Calu3 (cell line): ENCODE measurements around the gene SULT4A1. TPM values are rescaled to one million over a fixed set of nuclear protein-coding genes. Genes with fewer than 3 reads are reported as not detected.

ENCODE experiments used
- BruUV-seq: library from RNA; stranded (reverse); fragments of 400-500 nt; replicated peaks from 2 replicates; lab custom pipeline; 2021; lab: Mats Ljungman, UMichigan
- CTCF ChIA-PET: fragments of 300-600 bp; sonication (Branson Sonifier 250); formaldehyde crosslinking; loops from one replicate; lab custom pipeline; 2022; ENCODE audit warnings: antibody characterized with exemption; lab: Charles Lee
- DNase-seq: peaks from one replicate; pipeline ENCODE4 v3.0.0; 2022
- H3K27ac Mint-ChIP-seq: one replicate; pipeline ENCODE4 v1.8.0; 2022; ENCODE audit warnings: mixed read lengths; ENCODE audit not compliant: unreplicated experiment
- H3K27me3 Mint-ChIP-seq: one replicate; pipeline ENCODE4 v1.8.0; 2022; ENCODE audit warnings: mixed read lengths; ENCODE audit not compliant: unreplicated experiment
- H3K36me3 Mint-ChIP-seq: one replicate; pipeline ENCODE4 v1.8.0; 2022; ENCODE audit warnings: mild to moderate bottlenecking, moderate library complexity, mixed read lengths; ENCODE audit not compliant: insufficient read depth, unreplicated experiment
- H3K4me1 Mint-ChIP-seq: one replicate; pipeline ENCODE4 v1.8.0; 2022; ENCODE audit warnings: mild to moderate bottlenecking, low read depth, mixed read lengths; ENCODE audit not compliant: unreplicated experiment
- H3K4me3 Mint-ChIP-seq: one replicate; pipeline ENCODE4 v1.8.0; 2022; ENCODE audit warnings: mild to moderate bottlenecking, low read depth, moderate library complexity, mixed read lengths; ENCODE audit not compliant: unreplicated experiment
- H3K9me3 Mint-ChIP-seq: one replicate; pipeline ENCODE4 v1.8.0; 2022; ENCODE audit warnings: low read depth, mixed read lengths; ENCODE audit not compliant: unreplicated experiment
- intact Hi-C: fragments of 100-400 bp; cut with micrococcal nuclease; formaldehyde crosslinking; loops from one replicate; pipeline ENCODE4 v1.10.0; 2022; ENCODE audit not compliant: unreplicated experiment
- total RNA-seq: library from RNA; stranded (reverse); gene quantifications from 2 replicates; pipeline ENCODE4 v1.2.3, GENCODE V29; 2022
- TF ChIP-seq, protein P1 (sequence below): fragments of 200-600 bp; IDR thresholded peaks from one replicate; pipeline ENCODE4 v1.8.0; 2022; ENCODE audit warnings: antibody characterized with exemption; ENCODE audit not compliant: unreplicated experiment

SULT4A1 gene
- total RNA-seq, 1 experiment from 2014 or later = 9.1 TPM

DNA sequence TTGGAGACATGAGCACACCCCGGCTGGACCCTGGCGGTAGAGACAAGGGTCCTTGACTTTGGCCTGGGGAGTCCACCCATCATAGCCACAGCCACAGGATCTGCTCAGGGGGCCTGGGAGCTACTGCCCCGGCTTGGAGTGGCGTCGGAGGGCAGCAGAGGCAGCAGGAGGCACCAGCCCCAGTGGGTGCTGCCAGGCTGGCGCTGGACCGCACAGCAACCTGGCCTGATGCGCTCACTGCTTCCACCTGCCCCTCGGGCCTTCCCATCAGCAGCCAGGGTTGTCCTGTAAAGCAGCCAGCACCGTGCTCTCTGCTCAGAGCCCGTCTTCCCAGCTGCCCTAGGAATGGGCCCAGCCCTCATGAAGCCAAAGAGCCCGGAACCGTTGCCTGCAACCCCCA lies 21.9 kb downstream of the SULT4A1 start:
- no TSS peak for BruUV-seq
- Mint-ChIP-seq H3K27me3 (no peaks in the 10 kb centered on the region), H3K9me3 (no peaks in the 10 kb centered on the region), H3K36me3 (peaks cover 4% of the 10 kb centered on the region), H3K4me3 (no peak overlapping the region), H3K4me1 (no peaks in the 10 kb centered on the region), H3K27ac (no peak overlapping the region)
- intact Hi-C loops = no loop called here
- CTCF ChIA-PET = no interaction called here
- TF ChIP-seq, protein P1, sequence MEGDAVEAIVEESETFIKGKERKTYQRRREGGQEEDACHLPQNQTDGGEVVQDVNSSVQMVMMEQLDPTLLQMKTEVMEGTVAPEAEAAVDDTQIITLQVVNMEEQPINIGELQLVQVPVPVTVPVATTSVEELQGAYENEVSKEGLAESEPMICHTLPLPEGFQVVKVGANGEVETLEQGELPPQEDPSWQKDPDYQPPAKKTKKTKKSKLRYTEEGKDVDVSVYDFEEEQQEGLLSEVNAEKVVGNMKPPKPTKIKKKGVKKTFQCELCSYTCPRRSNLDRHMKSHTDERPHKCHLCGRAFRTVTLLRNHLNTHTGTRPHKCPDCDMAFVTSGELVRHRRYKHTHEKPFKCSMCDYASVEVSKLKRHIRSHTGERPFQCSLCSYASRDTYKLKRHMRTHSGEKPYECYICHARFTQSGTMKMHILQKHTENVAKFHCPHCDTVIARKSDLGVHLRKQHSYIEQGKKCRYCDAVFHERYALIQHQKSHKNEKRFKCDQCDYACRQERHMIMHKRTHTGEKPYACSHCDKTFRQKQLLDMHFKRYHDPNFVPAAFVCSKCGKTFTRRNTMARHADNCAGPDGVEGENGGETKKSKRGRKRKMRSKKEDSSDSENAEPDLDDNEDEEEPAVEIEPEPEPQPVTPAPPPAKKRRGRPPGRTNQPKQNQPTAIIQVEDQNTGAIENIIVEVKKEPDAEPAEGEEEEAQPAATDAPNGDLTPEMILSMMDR = no peak
- DNase-seq = no peak

DNA sequence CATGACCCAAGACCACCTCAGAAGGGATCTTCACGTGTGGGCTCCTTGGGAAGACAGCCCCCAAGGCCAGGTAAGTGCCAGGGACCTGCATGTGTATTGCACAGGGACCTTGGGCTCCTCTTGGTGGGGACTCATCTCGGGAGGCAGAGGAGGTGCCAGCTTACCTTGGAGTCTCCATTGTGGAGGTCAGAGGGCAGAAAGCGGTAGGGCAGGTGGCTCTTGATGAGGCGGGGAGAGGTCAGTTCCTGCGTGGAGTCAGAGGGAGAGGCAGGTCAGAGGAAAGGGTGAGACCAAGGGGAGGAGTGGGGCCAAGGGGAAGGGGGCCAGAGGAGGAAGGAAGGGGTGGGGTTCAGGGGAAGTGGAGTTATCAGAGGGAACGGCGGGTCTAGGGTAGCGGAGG lies 22.5 kb downstream of the SULT4A1 start:
- CTCF ChIA-PET = no interaction called here
- BruUV-seq = no TSS peak
- intact Hi-C loops = no loop called here
- no peak for DNase-seq
- Mint-ChIP-seq H3K9me3 (no peaks in the 10 kb centered on the region), H3K27me3 (no peaks in the 10 kb centered on the region), H3K27ac (no peak overlapping the region), H3K36me3 (no peaks in the 10 kb centered on the region), H3K4me3 (no peak overlapping the region), H3K4me1 (no peaks in the 10 kb centered on the region)
- TF ChIP-seq, protein P1 = no peak

DNA sequence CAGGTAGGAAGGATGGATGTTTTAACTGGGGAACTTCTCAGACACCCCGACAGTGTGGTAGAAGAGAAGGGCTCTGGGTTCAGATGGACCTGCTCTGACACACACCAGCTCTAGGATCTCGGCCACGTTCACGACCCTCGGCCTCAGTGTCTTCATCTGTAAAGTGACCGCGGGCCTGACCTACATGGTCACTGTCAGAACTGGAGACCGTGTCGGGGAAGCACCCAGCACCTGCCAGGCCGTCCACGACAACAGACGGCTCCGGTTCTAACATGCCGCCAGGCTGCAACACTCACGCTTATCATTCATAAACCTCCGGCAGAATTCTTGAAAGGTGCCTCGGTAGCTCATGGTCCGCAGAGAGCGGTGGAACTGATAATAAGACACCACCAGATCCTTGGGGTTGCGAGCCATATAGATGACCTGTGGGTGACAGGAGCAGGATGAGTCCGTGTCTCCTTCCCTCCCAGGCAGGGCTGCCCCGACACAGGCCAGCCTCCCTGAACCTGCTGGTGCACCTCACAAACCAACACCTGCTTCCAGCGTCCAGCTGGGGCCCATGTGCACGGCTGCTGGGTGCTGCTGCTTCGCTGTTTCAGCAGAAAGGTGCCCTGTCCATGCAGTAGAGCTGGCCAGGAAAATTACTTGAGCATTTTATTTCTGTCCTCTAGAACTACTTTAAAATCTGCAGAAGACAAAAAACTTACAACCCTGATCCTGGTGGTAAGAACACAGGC lies 23.6 kb downstream of the SULT4A1 start:
- no TSS peak for BruUV-seq

DNA sequence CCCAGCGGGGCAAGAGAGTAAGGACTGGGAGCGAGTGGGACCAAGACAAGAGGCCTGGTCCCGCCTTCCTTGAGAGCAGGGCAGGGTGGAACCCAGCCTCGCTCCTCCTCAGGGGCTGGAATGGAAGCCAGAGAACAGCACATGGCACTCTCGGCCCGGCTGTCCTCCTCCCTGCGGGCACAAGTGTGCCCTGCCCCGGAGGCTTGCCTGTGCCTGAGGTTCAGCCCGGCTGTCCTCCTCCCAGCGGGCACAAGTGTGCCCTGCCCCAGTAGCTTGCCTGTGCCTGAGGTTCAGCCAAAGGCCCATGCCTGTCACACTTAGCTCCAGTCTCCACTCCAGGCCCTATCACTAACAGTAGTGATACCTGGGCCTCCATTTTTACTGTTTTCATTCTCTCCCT lies 24.2 kb downstream of the SULT4A1 start:
- Mint-ChIP-seq H3K27ac (no peak overlapping the region), H3K4me1 (no peaks in the 10 kb centered on the region), H3K9me3 (no peaks in the 10 kb centered on the region), H3K36me3 (no peaks in the 10 kb centered on the region), H3K4me3 (no peak overlapping the region), H3K27me3 (no peaks in the 10 kb centered on the region)
- TF ChIP-seq, protein P1 = no peak
- intact Hi-C loops = no loop called here
- CTCF ChIA-PET = no interaction called here
- DNase-seq = no peak
- BruUV-seq = no TSS peak

More for the DNA sequence above, 23.6 kb downstream of the SULT4A1 start:
- H3K4me1 Mint-ChIP-seq = no peaks in the 10 kb centered on the region
- DNase-seq = no peak
- H3K4me3 Mint-ChIP-seq = no peak overlapping the region
- CTCF ChIA-PET = no interaction called here
- intact Hi-C loops = no loop called here
- H3K27ac Mint-ChIP-seq = no peak overlapping the region
- no peaks in the 10 kb centered on the region for H3K36me3 Mint-ChIP-seq
- H3K9me3 Mint-ChIP-seq = no peaks in the 10 kb centered on the region
- no peaks in the 10 kb centered on the region for H3K27me3 Mint-ChIP-seq
- TF ChIP-seq, protein P1 = no peak
